Glomerular endothelial cell (primary cell): ENCODE results near the gene OR52H1. TPM values are rescaled to one million over a fixed set of nuclear protein-coding genes. Genes with fewer than 3 reads are reported as not detected.
"Not testable (repeated sequence)": the region's sequence is repeated elsewhere in the genome, so short reads cannot be mapped to it uniquely, and the experiment has no call there.

ENCODE experiments used
- DNase-seq: peaks from one replicate; pipeline ENCODE4 v3.0.0-alpha.2; 2011; ENCODE audit warnings: low read depth, low spot score; ENCODE audit errors: extremely low read depth
- total RNA-seq: library from RNA; depleted of rRNA; stranded (reverse); fragments of >200 nt; gene quantifications from 2 replicates; pipeline ENCODE4 v1.2.3, GENCODE V29; 2015

Gene OR52H1
- not detected in 2 replicates for total RNA-seq

DNA sequence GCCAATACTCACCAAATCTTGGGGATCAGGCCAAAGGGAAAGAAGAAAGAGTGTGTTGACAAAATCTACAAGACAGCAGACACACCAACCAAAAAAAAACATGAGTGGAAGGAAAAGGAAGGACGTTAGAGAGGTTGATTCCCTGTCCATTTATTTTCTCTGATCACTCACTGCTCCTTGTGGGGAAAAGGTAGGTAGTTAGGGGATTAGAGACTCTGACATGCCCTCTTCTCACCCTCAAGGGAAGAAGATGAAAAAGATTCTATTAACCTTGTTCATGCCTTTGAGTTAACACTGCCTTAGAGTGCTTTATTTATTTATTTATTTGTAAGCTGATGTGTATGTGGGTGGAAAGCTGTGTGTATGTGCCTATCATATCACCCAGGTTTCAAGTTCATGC is at the start of gene OR52H1:
Gene OR52H1 (minus strand): TSS at position 101 of the 400 bp plus-strand sequence. CDS start 3,035 bp downstream, outside the sequence.
- no peak for DNase-seq

GRCh38 chr11:5597953-5598352 is 49.6 kb upstream of the OR52H1 start:
- DNase-seq: no peak

GRCh38 chr11:5596607-5597201 is 48.4 kb upstream of the OR52H1 start, which contains the start of gene TRIM6:
Gene TRIM6 (plus strand): TSS chr11:5596637. CDS start chr11:5596898, 261 bp downstream.
- no peak for DNase-seq

- DNase-seq: no peak
Measured at GRCh38 chr11:5593146-5593545, 44.8 kb upstream of the OR52H1 start.

- DNase-seq: no peak
Measured at GRCh38 chr11:5592615-5593014, 44.3 kb upstream of the OR52H1 start.

DNA sequence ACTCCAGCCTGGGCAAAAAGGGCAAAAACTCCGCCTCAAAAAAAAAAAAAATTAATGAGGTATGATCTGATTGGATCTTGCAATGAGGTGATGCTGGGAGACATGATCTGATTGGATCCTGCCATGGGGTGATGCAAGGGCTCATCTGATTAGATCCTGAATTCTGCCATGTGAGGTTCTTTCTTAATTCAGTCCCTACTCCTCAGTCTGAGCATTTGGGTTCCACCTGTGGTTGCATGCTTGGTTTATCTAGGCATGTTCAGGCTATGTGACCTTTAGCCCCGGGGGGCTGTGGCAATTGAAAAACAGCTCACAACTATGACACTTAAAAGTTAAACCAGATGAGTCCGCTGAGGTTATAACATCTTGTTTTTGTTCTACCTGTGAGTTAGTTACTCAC is 43.3 kb upstream of the OR52H1 start:
- DNase-seq: no peak

DNA sequence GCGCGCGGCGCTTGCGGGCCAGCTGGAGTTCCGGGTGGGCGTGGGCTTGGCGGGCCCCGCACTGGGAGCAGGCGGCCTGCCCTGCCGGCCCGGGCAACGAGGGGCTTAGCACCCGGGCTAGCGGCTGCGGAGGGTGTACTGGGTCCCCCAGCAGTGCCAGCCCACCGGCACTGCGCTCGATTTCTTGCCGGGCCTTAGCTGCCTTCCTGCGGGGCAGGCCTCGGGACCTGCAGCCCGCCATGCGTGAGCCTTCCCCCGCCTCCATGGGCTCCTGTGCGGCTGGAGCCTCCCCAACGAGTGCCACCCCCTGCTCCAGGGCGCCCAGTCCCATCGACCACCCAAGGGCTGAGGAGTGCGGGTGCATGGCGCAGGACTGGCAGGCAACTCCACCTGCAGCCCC is 41.6 kb upstream of the OR52H1 start:
- DNase-seq: not testable (repeated sequence)

GRCh38 chr11:5584458-5584857 is 36.1 kb upstream of the OR52H1 start:
- DNase-seq: not testable (repeated sequence)

GRCh38 chr11:5581014-5581413 is 32.7 kb upstream of the OR52H1 start:
- no peak for DNase-seq

GRCh38 chr11:5580577-5580976 is 32.2 kb upstream of the OR52H1 start, which contains the start of gene OR52B6:
Gene OR52B6 (plus strand): TSS chr11:5580877. CDS start chr11:5580877, 0 bp downstream.
- no peak for DNase-seq

DNA sequence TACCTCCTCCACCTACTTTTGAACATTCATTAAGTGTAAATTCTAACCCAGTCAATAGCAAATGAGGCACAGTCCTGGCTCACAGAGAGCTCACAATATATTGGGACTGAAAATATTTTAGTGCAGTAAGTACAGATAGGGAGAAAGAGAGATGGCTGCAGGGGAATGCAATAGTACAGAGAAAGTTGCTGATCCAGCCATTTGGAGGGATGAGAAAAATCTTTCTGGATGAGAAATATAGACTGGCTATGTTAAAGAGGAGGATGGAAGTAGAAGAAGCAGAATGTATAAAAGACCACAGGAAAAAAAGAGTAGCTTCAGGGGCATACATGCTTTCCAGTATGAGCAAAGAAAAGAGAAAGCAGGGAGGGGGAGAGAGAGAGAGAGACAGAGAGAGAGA is 28.8 kb upstream of the OR52H1 start:
- DNase-seq: no peak

GRCh38 chr11:5575152-5575551 is 26.8 kb upstream of the OR52H1 start:
- DNase-seq: no peak

DNA sequence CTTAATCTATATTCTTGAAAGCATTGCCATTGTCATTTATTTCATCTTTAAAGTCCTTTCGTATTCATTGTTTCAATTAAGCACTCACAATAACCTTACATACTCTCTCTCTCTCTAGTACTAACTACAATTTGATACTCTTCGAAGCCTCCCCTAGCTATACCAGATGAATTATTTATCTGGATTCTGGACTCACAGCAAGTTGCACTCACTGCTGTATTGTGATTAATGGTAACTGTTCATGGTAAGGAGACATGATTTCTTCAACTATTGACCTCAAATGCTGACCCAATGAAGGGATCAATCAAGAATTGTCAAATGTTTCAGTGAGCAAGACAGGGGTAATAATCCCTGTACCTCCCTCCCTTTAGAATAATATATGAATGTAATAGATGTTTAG is 26.3 kb upstream of the OR52H1 start:
- DNase-seq: no peak

GRCh38 chr11:5564259-5565019 is 16.1 kb upstream of the OR52H1 start:
- DNase-seq: no peak

- no peak for DNase-seq
Measured at GRCh38 chr11:5557751-5558150, 9.4 kb upstream of the OR52H1 start.

DNA sequence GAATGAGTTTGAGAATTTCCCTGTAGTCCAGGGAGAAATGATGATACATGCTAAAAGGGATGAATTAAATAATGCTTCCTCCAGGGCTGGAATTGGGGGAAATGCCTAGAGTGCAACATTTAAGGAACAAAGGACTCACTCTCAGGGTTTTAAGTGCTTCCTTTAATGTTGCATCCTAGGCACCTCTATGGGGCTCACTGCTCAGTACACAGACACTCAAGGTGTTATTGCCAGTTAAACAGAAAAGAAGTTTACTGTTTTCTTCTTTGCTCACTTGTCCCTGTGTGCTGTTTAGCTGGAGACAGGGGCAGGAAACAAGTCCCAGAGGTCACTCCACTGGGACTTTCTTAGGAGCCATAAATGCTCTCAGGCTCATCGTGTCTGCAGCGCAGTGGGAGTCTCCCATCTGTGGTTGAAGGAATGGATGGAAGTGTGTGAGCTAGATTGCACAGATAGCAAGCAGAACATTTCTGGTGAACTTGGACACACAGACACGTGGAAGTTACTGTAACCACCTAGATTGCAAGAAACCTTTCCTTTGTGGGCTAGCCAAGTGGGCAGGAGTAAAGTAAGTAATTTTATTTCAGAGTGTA is 8.4 kb upstream of the OR52H1 start:
- no peak for DNase-seq

GRCh38 chr11:5553343-5553742 is 5.0 kb upstream of the OR52H1 start:
- DNase-seq: no peak

DNA sequence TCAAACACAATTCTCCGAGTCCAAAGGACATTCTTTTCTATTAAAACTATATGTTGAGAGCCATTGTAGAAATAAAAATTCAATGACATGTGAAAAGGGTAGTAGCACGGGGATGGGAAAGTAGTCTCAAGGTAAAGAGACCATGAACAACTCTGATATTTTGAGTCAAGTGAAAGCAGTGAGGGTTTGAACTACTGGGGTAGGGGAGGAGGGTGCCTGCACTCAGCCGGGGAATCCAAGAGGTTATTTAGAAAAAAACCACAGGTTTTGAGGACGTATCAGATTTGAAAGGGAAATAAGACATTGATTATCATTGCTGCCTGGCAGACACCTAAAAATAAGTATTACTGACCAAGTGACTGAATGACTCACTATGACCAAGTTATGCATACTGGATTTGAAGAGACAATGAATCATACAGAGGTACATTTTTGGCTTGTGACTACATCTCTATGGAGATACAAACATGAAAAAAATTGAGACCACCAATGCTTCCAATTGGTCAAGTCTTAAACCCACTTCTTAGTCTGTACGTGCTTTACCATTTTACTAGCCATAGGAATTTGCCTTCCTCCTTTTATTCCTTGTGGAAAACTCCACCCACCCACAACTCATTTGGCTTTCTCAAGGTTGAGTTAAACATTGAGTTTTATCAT is 2.2 kb upstream of the OR52H1 start:
- no peak for DNase-seq

GRCh38 chr11:5547982-5548381 is 358 bp downstream of the OR52H1 start:
- no peak for DNase-seq

DNA sequence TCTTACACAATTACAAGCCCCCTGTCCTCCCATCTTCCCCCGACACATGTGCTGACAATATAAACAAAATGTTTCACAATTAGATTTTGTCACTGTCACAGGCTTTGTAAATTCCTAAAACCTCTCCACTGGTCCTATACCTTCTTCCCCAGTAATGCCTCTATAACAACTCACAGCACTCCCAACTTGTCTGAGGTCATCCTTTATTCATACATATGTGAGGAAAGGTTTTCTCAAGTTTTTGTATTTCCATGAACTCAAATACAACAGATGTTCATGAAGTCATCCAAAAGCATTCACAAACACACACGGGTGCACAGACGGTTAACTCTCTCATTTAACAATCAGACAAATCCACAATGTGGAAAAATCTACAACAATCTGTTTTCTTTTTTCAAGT is 1.9 kb downstream of the OR52H1 start:
- no peak for DNase-seq

GRCh38 chr11:5541427-5541826 is 6.9 kb downstream of the OR52H1 start:
- DNase-seq: no peak
